ENCODE measurements around the gene CCL25.

DNA sequence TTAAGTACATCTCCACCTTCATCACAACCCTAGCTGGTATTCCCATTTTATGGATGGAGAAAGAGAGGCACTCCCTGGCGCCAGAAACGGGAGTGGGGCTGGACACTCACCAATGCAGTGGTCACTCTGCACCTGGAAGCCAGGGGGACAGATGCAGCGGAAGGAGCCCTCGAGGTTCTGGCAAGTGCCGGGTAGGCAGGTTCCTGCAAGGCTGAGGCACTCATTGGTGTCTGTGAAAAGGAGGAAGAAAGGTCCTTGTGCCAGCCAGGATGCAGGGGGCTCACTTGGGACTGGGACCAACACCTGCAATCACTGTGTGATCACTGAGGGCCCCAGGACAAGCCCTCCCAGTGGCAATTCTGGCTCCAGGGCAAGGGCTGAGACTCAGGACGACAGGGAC, 41.8 kb downstream of the CCL25 start:
- TF ChIP-seq, protein P1, sequence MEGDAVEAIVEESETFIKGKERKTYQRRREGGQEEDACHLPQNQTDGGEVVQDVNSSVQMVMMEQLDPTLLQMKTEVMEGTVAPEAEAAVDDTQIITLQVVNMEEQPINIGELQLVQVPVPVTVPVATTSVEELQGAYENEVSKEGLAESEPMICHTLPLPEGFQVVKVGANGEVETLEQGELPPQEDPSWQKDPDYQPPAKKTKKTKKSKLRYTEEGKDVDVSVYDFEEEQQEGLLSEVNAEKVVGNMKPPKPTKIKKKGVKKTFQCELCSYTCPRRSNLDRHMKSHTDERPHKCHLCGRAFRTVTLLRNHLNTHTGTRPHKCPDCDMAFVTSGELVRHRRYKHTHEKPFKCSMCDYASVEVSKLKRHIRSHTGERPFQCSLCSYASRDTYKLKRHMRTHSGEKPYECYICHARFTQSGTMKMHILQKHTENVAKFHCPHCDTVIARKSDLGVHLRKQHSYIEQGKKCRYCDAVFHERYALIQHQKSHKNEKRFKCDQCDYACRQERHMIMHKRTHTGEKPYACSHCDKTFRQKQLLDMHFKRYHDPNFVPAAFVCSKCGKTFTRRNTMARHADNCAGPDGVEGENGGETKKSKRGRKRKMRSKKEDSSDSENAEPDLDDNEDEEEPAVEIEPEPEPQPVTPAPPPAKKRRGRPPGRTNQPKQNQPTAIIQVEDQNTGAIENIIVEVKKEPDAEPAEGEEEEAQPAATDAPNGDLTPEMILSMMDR (IDR thresholded peaks at IDR 0.05; ENCODE audit: poor library complexity, severe bottlenecking): no peak
- TF ChIP-seq, protein P2, sequence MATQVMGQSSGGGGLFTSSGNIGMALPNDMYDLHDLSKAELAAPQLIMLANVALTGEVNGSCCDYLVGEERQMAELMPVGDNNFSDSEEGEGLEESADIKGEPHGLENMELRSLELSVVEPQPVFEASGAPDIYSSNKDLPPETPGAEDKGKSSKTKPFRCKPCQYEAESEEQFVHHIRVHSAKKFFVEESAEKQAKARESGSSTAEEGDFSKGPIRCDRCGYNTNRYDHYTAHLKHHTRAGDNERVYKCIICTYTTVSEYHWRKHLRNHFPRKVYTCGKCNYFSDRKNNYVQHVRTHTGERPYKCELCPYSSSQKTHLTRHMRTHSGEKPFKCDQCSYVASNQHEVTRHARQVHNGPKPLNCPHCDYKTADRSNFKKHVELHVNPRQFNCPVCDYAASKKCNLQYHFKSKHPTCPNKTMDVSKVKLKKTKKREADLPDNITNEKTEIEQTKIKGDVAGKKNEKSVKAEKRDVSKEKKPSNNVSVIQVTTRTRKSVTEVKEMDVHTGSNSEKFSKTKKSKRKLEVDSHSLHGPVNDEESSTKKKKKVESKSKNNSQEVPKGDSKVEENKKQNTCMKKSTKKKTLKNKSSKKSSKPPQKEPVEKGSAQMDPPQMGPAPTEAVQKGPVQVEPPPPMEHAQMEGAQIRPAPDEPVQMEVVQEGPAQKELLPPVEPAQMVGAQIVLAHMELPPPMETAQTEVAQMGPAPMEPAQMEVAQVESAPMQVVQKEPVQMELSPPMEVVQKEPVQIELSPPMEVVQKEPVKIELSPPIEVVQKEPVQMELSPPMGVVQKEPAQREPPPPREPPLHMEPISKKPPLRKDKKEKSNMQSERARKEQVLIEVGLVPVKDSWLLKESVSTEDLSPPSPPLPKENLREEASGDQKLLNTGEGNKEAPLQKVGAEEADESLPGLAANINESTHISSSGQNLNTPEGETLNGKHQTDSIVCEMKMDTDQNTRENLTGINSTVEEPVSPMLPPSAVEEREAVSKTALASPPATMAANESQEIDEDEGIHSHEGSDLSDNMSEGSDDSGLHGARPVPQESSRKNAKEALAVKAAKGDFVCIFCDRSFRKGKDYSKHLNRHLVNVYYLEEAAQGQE (IDR thresholded peaks at IDR 0.05; ENCODE audit: borderline replicate concordance): no peak
